AG20443 (cell line): ENCODE measurements around the gene IL11RA.
"Not testable (repeated sequence)": the region's sequence is repeated elsewhere in the genome, so short reads cannot be mapped to it uniquely, and the experiment has no call there.

Experiments
- DNase-seq: peaks from one replicate; pipeline ENCODE4 v3.0.0; 2012; ENCODE audit warnings: low spot score, mixed read lengths

IL11RA gene

DNA sequence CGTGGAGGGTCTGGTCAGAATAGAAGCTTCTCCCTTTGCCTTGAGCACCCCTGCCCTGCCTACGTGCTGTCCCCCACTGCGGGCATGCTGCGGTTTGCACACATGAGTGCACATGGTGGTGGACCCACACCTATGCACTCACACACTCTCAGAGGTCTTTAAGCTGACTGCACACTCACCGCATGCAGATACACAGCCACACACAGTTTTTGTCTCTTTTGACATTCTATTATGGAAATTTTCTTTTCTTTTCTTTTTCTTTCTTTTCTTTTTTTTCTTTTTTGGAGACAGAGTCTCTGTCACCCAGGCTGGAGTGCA is 22.5 kb upstream of the IL11RA start:
- DNase-seq, result no peak

DNA sequence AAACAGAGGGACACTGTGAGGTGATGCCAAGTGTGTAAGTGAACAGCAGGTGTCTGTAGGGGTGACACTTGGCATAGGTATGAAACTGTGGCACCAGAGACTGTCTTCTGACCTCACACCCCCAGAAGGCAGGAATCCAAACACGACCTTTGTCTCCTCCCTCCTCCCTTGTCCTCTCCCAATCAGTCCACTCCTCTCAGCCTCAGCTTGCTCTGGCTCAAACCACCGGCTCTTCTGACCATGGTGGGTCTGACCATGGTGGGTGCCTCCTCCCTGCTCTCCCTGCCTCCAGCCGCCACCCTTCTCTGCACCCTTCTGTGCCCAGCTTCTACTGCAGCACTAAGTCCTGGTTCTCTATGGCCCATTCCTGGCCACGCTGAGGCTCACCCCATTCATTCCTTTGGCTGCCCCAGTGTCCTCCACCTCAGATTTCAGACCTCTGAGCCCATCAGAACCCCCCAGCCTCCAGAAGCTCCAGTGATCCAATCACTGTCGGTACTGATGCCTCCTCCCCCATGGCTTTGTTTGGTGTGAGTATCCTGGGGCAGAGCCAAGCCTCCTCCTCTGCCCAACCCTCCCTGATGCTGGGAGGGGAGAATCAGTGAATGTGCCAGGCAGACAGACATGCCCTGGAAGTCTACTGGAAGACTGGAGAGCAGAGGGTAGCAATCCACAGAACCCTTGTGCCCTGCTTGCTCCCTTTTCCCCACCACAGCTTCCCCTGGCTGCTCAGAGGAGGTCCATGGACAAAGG is 21.4 kb upstream of the IL11RA start:
- DNase-seq, result no peak

DNA sequence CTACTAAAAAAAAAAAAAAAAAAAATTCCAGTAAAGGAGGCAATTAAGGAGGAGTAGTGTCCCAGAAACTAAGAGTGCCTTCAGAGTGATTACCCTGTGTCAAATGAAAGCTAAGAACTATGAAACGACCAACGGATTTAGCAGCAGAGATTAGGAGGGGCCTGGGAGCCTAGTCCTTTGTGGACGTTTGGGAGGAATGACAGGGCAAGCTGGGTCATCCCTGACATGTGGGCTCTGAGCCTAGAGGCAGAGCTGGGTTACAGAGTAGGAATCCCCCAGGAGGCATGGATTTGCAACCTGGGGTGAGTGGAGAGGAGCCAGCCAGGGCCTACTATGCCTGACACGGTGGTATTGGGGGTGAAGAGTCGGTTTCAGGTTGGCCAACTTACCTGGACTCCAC is 18.8 kb upstream of the IL11RA start:
- DNase-seq, result no peak

DNA sequence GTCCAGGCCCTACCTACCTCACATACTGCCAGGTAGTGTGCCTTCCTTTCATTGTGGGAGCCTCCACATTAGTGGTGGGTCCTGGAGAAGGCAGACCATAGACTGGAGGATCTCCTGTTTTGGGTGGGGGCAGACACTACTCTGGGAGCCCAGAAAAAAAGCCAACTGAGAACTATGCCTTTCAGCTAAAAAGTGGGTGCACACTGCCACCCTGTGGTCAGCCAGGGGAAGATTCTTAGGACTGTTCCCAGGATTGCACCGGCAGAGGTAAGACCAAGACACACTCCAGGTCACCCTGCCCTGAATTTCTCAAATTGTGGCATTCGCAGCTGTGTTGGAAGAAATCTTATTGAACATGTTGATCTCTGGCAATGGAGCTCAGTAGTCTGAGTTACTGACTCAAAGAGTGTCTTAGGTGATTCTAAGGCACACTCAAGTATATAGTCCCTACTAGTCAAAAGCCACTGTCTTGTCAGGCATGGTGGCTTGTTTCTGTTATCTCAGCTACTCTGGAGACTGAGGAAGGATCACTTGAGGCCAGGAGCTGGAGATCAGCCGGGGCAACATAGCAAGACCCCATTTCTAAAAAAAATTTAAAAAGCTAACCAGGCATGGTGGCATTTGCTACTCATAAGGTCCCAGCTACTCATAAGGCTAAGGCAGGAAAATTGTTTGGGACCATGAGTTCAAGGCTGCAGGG is 18.0 kb upstream of the IL11RA start:
- DNase-seq, result peak; percentile 81

DNA sequence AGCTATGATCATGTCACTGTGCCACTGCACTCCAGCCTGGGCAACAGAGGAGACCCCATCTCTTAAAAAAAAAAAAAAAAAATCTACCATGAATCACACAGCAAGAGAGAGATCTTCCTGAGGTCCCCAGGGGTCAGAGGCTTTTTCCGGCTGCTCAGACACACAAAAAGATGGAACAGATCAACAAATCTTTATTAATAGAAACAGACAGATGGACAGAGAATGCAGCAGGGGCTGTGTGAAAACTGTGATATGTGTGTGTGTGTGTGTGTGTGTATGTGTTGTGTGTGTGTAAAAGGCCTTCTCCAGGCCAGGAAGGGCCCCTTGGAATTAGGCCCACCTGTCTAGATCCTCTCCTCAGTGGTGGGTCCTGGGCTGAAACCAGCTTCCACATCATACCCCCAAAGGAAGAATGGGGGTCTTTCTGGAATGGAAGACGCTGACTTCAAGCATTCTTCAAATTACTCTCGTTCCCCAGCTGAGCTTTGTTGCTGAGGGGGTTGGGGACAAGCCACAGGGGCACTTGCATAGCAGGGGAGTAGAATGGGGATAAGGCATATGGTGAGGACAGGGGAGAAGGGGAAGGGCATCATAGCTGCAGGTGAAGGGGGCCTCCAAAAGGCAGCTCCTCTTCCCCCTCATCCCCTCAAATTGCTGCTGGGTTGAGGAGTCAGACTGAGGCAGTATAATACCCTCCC is 17.3 kb upstream of the IL11RA start:
- no peak for DNase-seq

DNA sequence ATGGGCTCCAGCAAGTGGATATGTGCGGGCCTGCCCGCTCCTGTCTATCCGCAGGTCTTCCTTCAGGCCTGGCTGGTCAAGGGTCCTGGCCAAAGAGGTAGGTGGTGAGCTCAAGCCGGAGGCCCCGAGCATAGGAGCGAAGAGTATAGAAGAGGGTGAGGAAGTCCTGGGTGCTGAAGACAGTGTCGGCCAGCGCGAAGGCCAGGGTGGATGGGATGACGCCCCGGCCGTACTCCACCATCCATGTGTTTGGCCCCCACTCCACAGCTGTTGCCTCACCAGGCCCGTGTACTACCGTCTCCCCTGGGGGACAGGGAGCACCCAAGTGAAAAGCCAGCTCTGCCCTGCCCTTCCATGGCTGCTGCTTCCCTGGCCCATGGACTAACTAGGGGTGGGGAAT is 16.4 kb upstream of the IL11RA start:
- no peak for DNase-seq

DNA sequence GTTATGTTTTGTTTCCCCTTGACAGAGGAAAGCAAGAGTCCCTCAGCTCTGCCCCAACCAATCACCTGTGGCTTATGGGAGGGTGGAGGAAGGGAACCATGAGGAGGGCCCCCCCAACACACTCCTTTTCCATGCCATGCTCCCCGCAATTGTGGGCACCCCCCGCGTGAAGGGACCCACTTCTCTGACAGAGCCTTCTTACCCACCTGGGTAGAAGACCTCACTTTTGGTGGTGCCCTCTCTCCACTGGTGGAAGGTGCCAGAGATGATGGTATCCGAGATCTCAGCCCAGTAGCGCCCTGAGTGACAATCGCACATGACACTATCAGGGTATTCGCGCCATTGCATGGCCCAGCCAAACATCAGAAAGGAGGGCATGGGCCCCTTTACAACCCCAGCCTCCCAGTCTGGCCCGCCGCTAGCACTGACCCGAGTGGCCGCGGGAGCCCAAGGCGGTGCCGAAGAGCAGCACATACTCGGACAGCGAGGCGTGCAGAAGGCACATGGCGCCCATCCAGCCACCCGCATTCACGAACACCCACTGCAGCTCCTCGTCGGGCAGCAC is 15.1 kb upstream of the IL11RA start:
- DNase-seq, result no peak

DNA sequence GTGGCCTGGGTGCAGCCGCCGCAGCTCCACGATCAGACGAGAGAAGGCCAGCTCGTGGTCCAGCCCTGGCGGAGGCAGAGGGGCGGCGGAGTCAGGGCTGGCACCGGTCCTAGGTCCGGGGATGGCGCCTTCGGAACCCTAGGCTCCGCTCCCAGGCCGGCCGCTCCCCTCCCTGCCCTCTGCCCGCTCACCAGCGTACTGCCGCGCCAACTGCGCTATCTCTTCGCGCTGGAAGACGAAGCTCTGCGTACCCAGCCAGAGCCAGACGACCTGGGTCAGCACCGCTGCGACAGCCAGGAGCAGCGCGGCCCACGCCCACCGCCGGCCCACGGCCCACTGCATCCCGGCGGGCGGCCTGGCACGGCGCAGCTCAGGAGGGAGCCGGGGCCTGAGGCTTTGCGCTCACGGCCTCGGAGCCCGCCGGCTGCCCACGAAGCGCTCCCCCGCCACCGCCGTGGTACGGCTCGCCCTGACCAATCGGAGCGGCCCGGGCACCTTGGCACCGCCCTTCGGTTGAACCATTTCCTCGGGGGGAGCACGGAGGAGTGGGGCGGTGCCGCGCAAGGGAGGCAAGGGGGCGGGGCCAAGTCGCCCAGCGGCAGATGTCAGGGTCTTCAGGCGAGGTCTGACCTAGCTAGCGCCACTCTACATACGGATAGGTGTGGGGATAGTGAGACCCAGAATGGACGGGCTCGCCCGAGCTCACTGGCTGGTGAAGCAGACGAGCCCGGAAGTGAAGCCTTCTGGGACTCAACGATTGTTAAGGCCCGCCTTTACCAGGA is 14.4 kb upstream of the IL11RA start, which contains the start of gene SIGMAR1:
Gene SIGMAR1, minus strand, starts transcription at position 432 of the 782 bp plus-strand sequence. Its CDS starts 90 bp downstream, at position 342.
- peak; percentile 96 for DNase-seq

DNA sequence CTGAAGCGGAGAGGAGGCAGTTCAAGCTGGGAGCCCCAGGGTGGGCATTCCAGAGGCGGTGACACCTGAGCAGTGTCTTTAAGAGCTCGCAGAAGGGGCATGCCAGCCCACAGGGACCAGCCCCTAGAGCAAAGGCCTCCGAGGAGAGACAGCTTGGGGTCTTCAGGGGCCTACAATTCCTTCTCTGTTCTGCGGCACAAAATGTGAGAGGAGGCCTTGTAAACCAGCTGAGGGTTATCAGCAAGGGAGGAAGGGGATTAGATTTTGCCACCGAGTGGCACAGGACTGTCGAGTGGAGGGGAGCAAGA is 13.9 kb upstream of the IL11RA start:
- DNase-seq, result no peak

DNA sequence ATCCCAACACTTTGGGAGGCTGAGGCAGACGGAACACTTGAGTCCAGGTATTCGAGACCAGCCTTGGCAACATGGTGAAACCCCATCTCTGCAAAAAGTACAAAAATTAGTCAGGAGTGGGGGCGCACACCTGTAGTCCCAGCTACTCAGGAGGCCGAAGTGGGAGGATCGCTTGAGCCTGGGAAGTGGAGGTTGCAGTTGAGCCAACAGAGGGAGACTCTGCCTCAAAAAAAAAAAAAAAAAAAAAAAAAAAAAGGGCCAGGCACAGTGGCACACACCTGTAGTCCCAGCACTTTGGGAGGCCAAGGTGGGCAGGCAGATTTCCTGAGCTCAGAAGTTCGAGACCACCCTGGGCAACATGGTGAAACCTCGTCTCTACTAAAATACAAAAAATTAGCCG is 12.7 kb upstream of the IL11RA start:
- not testable (repeated sequence) for DNase-seq

DNA sequence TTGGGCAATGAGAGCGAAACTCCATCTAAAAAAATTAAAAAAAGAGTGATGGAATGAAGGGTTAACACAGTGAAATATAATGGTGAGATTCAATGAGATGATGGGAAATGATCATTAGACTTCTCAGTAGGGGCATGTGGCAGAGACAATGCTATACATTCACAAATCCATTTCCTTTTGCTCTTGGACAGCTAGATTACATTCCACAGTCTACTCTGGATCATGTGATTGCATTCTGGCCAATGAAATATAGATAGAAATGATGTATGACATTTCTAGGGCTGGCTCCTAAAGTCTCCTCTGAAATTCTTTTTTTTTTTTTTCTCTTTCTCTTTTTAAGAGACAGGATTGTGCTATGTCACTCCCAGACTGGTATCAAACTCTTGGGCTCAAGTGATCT is 9.3 kb upstream of the IL11RA start:
- DNase-seq, result no peak

DNA sequence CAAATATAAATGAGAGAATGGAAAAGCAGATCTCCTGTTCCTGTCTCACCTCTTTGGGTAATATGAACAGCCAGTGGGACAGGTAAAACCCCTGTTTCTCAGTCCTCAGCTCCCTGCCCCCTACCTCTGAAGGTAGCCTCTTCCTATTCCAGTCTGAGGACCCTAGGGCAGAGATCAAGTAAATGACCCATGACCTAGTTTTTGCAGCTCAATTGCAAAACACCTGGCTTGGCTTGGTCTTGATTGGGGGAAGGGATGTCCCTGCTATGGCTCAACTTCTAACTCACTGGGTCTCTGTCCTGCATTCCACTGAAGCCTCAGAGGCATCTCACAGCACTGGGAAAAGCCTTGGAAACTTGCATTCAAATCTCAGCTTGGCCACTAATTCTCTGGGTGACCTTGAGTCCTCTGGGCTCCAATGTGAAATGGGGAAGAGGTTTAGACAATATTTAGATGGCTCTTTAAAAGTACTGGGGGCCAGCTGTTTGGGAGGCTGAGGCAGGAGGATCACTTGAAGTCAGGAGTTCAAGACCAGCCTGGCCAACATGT is 7.1 kb upstream of the IL11RA start:
- no peak for DNase-seq

DNA sequence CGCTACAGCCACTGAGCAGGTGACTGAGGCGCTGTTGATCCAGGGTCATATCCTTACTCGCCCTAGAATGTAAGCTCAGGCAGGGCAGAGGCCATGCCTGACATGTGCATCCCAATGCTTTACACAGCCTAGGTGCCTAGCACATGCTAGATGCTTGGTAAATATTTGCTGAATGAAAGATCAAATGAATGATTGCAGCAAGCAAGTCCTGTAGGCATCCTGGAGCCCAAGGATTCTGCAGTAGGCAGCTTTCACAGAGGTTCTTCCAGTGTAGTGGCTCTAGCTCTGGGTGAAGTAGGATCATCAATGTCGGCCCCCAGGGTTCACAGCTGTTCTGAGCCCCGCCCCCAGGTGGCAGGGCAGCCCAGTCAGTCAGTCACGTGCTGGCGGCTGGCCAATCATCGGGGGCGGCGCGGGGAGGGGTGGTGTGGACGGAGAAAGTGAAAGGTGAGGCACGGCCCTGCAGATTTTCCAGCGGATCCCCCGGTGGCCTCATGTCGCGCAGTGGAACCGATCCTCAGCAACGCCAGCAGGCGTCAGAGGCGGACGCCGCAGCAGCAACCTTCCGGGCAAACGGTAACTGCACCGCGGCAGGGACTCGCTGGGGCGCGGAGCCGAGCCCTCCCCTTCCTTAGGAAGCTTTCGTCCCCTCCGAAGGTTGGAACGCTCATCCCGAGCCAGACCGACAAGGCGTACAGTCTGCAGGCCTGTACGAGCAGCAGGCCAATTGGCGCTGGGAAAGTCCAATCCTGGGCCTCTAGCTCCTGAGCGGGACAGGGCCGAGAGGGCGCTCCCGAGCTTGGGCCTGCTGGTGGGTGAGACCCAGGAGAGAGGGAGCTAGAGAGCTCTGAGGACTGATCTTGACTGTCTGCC is 5.5 kb upstream of the IL11RA start, which contains the start of gene GALT:
Gene GALT, plus strand, starts transcription at position 465 of the 873 bp plus-strand sequence. Its CDS starts 30 bp downstream, at position 495.
- peak; percentile 92 for DNase-seq

DNA sequence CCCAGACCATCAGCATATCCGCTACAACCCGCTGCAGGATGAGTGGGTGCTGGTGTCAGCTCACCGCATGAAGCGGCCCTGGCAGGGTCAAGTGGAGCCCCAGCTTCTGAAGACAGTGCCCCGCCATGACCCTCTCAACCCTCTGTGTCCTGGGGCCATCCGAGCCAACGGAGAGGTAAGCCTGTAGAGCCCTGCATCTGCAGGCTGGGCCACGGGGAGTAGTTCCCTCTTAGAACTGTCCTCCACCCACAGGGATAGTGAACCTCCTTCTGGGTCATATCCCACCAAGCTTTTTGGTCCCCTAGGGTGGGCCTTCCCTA is 4.9 kb upstream of the IL11RA start:
- DNase-seq, result no peak

DNA sequence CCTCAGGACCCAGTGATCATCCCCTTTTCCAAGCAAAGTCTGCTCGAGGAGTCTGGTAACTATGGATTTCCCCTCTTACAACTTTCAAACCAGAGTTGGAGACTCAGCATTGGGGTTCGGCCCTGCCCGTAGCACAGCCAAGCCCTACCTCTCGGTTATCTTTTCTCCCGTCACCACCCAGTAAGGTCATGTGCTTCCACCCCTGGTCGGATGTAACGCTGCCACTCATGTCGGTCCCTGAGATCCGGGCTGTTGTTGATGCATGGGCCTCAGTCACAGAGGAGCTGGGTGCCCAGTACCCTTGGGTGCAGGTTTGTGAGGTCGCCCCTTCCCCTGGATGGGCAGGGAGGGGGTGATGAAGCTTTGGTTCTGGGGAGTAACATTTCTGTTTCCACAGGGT is 4.3 kb upstream of the IL11RA start:
- no peak for DNase-seq

DNA sequence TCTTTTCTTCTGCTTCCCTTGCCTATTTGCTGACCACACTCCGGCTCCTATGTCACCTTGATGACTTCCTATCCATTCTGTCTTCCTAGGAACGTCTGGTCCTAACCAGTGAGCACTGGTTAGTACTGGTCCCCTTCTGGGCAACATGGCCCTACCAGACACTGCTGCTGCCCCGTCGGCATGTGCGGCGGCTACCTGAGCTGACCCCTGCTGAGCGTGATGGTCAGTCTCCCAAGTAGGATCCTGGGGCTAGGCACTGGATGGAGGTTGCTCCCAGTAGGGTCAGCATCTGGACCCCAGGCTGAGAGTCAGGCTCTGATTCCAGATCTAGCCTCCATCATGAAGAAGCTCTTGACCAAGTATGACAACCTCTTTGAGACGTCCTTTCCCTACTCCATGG is 3.3 kb upstream of the IL11RA start:
- no peak for DNase-seq

DNA sequence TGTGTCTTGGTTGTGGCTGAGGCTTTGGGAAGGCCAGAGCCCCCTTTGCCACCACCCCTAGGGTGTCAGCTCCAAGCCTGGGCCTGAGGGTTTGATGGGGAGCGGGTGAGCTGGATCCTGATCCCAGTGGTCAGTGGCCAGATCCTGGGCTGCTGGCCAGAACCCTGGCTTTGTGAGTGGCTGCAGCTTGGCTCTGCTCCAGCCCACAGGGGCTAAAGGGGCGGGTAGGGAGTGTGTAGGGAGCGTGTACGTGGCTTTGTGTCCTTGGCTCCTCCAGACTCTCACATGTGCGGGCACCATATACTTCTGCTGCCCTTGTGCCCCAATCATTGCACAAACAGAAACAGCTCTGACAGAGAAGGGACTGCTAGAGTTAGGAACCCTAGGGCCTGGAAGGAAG is 1.2 kb upstream of the IL11RA start:
- no peak for DNase-seq

DNA sequence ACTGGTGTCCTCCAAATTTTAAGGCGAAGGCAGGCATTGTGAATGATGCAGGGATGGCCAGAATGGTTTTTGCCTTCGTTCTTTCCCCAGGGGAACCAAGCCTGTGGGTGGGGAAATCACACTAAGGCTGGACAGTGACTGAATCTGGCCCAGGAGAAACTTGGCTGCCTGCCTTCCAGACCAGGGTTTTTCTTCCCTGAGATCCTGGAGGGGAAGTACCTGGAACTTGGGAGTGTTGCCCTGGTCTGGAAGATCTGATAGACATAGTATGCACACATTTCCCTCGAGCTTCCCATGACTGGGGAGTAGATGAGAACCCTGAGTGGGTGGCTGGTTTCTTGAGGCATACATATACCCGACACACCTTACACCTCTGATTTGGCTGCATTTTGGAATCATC is 664 bp upstream of the IL11RA start:
- DNase-seq, result no peak

DNA sequence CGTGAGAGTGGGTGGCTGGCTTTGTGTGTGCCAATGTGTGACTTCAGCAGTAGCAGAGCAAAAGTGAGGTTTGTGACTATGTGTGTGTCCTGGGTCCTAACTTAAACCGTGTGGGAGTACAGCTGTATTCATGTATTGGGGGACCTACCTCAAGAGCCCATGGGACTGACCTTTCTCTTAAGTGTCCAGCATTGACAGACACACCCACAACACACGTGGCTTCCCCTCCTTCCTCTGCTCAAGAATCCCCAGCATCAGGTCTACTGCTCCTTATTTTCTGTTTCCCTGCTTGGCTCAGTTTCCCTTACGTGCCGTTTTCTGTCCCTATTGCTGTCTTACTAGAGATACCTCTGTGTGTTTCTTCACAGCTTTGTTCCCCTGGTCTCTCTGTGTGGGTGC is 616 bp downstream of the IL11RA start:
- no peak for DNase-seq

DNA sequence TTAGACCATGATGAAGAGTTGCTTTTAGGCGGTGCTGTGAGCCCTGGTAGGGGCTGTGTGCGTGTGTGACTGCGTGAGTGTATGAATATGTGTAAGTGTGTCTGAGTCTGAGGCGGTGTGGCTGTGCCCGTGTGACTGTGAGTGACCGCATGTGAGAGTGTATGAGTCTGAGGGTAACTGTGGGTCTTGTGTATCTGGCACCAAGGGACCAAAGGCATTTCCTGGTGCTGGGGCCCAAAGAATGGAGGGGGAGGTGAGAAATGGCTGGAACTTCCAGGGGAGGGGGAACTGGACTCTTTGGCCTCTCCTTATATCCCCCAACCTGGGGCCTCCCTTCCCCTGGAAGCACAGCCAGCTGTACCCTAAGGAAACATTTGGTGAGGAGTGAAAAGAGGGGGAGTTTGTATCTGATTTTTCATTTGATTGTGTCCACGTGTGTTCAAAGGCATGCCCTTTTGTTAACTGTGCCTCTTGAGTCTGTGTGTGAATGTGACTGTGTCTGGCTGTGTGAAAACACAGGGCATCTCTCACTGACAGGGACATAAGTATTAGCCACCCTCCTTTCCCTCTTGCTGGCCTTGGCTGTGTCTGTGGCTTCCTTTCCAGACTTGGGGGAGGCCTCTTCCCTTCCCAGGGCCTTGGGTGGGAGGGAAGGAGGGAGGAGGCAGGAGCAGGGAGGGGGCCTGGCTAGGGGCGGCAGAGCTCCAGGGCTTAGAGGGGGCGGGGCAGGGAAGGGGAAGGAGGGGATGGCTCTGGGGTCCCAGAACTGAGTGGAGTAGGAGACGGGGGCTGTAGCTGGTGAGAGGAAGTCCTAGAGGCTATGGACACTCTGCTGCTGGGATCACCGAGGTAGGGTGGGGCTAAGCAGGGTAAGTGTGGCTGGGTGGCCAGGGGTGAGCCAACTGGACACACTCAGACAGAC is 1.4 kb downstream of the IL11RA start:
- peak; percentile 61 for DNase-seq
